Omental fat pad (tissue), 4 donors: ENCODE results near the gene CBX7. TPM values are rescaled to one million over a fixed set of nuclear protein-coding genes. Genes with fewer than 3 reads are reported as not detected.

ENCODE experiments used
- ATAC-seq: fragments of 150-250 bp; one replicate; pipeline ENCODE4 v1.9.1; 2016; ENCODE audit warnings: mild to moderate bottlenecking, moderate library complexity; ENCODE audit not compliant: low FRiP score
- DNase-seq: peaks from one replicate; pipeline ENCODE4 v3.0.0-alpha.2; 2019; ENCODE audit warnings: low spot score
- CTCF ChIP-seq, 3 donors: fragments of 450-650 bp; IDR thresholded peaks; one replicate each; pipeline ENCODE4 v1.5.1; 2016 to 2017; ENCODE audit warnings: antibody characterized with exemption in 3 of 3, mild to moderate bottlenecking in 3 of 3, moderate library complexity in 2 of 3
- total RNA-seq, 4 donors: library from RNA; depleted of rRNA; stranded (reverse); fragments of >200 nt; gene quantifications; one replicate each; pipeline ENCODE4 v1.1.0, GENCODE V29; 2016

CBX7 gene
- total RNA-seq, 4 donors from 2014 or later = 22.6 to 74.9 (median 30.8) TPM

GRCh38 chr22:39098026-39098425 is 54.5 kb downstream of the CBX7 start:
- DNase-seq = no peak

GRCh38 chr22:39097098-39098020 is 55.1 kb downstream of the CBX7 start, which contains the start of gene APOBEC3H:
Gene APOBEC3H, plus strand, starts transcription at chr22:39097244. Its CDS starts 3,035 bp downstream, at chr22:39100279.
- ATAC-seq (no peak), DNase-seq (no peak)
- TF ChIP-seq CTCF (IDR thresholded peaks at IDR 0.05) = no peak

More at GRCh38 chr22:39098026-39098425, 54.5 kb downstream of the CBX7 start:
- ATAC-seq = no peak
- TF ChIP-seq CTCF (IDR thresholded peaks at IDR 0.05) = no peak

GRCh38 chr22:39095971-39096370 is 56.5 kb downstream of the CBX7 start:
- no peak for DNase-seq
- ATAC-seq = no peak
- TF ChIP-seq CTCF (IDR thresholded peaks at IDR 0.05) = no peak

GRCh38 chr22:39094717-39095389 is 57.6 kb downstream of the CBX7 start:
- DNase-seq (no peak), ATAC-seq (no peak)
- no peak for TF ChIP-seq CTCF (IDR thresholded peaks at IDR 0.05)

GRCh38 chr22:39092111-39092862 is 60.2 kb downstream of the CBX7 start:
- ATAC-seq (no peak), DNase-seq (no peak)
- no peak for TF ChIP-seq CTCF (IDR thresholded peaks at IDR 0.05)

- DNase-seq = no peak
- ATAC-seq = no peak
- TF ChIP-seq CTCF (IDR thresholded peaks at IDR 0.05) = no peak
Observed at GRCh38 chr22:39091126-39092081, 61.1 kb downstream of the CBX7 start.
